Stimulated activated CD4-positive, alpha-beta T cell treated with anti-CD3 and anti-CD28 coated beads, Interleukin-12 subunit alpha, Interleukin-12 subunit beta, amount 100 ng/mL, for 24 hours (primary cell): ENCODE data around the gene RFTN1.

Source experiments
- DNase-seq, 2 experiments: peaks; one replicate each; pipeline ENCODE4 v3.0.0-alpha.2; 2020; ENCODE audit warnings: low read depth in 2 of 2

The RFTN1 gene

GRCh38 chr3:16305111-16305541 lies 208.4 kb downstream of the RFTN1 start:
- no peak for DNase-seq

GRCh38 chr3:16304061-16305010 lies 209.2 kb downstream of the RFTN1 start:
- no peak for DNase-seq

DNA sequence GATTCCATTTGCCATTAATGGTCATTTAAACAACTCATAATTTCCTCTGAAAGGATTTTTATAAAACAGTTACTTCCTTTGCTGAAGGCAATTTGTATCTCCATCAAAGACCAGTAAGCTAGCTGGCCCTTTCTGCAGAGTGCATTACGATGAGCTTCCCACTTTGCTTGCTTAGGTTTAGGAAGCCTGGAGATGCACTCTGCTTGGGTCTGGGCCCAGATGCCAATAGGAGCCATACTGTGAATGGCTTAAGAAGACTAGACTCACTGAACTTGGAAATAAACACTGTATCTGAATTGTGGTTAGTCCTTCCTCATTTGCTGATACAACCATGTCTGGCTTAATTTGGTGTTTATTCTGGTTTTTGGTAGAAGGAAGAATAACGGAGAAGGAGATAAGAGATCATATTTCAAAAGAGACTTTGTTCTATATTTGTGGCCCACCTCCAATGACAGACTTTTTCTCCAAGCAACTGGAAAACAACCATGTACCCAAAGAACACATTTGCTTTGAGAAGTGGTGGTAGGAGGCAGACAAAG lies 210.4 kb downstream of the RFTN1 start:
- DNase-seq: no peak

GRCh38 chr3:16302082-16302631 lies 211.3 kb downstream of the RFTN1 start:
- DNase-seq: no peak

- no peak for DNase-seq
These were observed 212.0 kb downstream of the RFTN1 start for GRCh38 chr3:16301507-16301906.

DNA sequence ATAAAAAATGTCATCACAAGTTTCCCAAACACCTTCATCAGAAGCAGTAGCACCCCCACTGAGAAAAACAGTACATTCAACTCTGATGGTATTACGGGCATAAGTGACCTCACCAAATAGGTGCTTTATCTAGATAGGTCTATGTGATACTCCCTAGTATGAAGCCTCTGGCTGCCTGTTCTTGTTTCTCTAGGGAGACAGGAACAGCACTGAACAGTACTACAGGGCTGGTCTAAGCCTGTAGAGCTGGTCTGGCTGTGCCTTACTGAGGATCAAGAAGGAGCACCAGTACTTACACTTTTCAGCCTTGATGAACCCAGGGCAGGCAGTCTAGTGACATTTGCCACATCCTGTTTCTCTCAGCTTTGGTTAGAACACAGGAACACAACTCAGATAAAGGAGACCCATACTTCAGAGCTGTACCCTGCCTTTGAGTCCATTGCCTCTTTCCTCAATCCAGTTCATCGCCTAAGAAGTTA lies 212.6 kb downstream of the RFTN1 start:
- DNase-seq: no peak

GRCh38 chr3:16300307-16300706 lies 213.2 kb downstream of the RFTN1 start:
- DNase-seq: no peak

DNA sequence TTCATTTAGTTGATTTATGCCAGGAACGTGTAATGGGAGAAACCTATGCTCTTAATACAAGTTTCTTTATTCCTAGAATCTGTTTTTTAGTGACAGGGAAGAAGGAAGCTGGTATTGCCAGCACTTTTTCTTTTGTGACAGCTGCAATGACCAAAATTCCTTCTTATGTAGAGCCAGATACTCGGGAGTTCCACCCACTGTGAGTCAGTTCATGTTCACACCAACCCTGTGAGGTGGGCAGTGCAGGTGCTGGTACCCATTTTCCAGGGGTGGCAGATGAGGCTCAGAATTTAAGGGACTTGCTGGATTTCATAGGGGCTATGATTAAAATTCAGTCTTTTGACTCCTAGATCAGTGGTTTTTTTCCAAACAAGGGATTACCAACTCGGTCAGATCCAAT lies 213.8 kb downstream of the RFTN1 start:
- DNase-seq: no peak

DNA sequence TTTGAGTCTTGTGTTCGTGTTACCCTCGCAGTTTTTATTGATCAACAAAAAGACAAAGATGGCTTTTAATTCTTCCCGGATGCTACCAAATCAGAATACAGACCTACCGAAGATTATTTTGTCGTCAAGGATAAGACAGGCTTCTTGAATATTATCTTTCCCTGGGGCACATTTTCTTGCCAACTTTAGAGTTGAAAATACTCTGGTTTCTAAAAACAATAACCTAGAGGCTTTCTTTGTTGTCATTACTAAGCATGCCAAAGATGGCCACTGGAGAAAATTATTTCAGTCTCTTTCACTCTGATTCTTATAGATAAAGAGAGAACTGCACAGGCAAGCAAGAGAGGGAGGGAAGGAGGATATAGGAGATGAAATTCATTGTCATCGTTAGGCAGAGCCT lies 214.6 kb downstream of the RFTN1 start:
- no peak for DNase-seq

- DNase-seq: no peak
These were observed 215.3 kb downstream of the RFTN1 start for GRCh38 chr3:16297997-16298885.

GRCh38 chr3:16295298-16295890 lies 218.1 kb downstream of the RFTN1 start:
- DNase-seq: no peak

GRCh38 chr3:16294844-16295243 lies 218.7 kb downstream of the RFTN1 start:
- DNase-seq: no peak

GRCh38 chr3:16290827-16291196 lies 222.7 kb downstream of the RFTN1 start:
- DNase-seq: no peak

DNA sequence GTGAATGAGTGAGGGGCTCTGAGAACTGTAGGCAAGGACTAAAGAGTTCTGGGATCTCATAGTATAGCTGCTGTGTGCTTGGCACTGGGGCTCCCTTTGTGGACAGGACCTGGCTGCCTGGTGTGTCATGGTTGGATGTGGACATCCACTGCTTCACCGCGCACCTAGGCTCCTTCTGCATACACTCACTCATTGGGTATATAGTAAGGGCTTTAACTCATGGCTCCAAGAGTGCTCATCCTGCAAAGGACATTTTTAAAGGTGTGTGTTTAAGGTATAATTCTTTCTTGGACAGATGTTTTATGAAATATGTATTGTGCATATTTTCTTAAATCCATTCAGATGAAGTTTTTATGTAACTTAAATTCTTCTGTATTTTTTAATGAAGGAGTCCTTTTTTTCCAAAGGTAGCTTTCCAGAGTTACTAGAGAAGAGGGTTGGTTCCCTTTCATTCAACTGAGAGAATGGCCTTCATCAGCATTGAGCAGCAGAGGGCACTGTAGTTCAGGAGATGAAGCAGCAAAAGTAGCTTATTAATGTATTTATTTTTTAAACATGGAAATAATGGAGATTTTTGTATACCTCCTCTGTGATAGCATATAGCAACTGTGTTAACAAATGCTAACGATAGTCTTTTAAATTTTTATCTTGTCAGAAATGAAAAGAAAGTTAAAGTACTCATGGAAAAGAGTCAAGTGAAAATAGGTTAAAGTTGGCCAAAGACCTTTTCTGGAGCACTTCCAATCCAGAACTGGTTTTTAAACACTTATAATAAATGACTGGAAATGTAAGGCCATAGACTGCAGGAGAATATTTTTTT lies 223.3 kb downstream of the RFTN1 start:
- no peak for DNase-seq

- no peak for DNase-seq
These were observed 224.2 kb downstream of the RFTN1 start for GRCh38 chr3:16289144-16289889.

- DNase-seq: no peak
These were observed 224.8 kb downstream of the RFTN1 start for GRCh38 chr3:16288664-16289063.

- no peak for DNase-seq
These were observed 226.6 kb downstream of the RFTN1 start for GRCh38 chr3:16286751-16287543.

- DNase-seq: peak; percentile 53 to 54
These were observed 227.3 kb downstream of the RFTN1 start for GRCh38 chr3:16286161-16286560.

DNA sequence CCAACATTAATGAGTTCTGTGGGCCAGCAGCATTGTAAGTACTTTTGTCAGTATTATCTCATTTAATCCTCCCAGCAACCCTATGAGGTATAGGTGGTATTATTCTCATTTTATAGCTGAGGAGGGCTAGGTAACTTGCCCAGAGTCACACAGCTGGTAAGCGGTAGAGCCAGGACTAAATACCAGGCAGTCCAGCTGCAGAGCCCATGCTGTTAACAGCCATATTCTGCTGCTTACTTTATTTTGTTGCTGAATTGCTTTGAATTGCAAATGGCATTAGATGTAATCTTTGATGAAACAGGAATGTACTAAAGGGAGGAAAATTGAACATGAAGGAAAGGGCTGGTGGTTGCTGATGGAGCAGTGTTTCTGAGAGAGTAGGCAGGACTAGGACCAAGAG lies 228.9 kb downstream of the RFTN1 start:
- DNase-seq: no peak
